ENCODE data around the gene CYP11A1.

DNA sequence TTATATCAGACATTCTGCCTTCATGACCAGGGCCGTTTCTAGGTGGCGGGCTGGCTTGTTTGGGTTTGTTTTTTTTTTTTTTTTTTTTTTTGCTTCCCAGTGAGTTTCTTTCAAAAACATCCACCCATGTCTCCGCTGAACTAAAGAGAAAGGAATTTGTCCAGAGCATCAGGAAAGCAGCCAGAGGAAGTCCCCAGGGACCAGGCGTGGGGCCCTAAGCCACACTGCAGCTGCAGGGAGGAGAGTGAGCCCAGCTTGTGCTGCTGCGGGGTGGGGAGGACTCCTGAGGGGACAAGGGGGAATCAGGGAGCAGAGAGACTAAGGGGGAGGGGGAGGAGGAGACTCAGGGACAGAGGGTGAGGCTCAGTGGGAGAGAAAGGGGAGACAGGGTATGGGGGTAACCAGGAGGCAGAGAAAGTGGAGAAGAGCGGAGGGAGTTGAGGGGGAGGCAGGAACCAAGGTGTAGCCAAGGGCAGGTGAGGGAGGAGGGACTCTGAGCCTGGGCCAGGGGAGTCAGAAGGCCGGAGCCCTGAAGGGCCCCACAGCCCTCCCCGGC lies 49.5 kb downstream of the CYP11A1 start:
- TF ChIP-seq CTCF (IDR thresholded peaks at IDR 0.05) (no peak), EZH2 (IDR thresholded peaks at IDR 0.05; ENCODE audit: borderline replicate concordance, insufficient read depth, low read depth, low read length, poor library complexity, severe bottlenecking) (no peak)

All from B cell (primary cell).